Stimulated activated CD8-positive, alpha-beta memory T cell treated with anti-CD3 and anti-CD28 coated beads, Interleukin-4, amount 100 ng/mL, for 48 hours (primary cell): ENCODE data around the gene TMEM229B.

Source experiments
- DNase-seq: peaks from one replicate; pipeline ENCODE4 v3.0.0-alpha.2; 2020

The TMEM229B gene

GRCh38 chr14:67485501-67486095 is 2.9 kb downstream of the TMEM229B start:
- DNase-seq: no peak

GRCh38 chr14:67483579-67484285 is 4.8 kb downstream of the TMEM229B start:
- DNase-seq: no peak

DNA sequence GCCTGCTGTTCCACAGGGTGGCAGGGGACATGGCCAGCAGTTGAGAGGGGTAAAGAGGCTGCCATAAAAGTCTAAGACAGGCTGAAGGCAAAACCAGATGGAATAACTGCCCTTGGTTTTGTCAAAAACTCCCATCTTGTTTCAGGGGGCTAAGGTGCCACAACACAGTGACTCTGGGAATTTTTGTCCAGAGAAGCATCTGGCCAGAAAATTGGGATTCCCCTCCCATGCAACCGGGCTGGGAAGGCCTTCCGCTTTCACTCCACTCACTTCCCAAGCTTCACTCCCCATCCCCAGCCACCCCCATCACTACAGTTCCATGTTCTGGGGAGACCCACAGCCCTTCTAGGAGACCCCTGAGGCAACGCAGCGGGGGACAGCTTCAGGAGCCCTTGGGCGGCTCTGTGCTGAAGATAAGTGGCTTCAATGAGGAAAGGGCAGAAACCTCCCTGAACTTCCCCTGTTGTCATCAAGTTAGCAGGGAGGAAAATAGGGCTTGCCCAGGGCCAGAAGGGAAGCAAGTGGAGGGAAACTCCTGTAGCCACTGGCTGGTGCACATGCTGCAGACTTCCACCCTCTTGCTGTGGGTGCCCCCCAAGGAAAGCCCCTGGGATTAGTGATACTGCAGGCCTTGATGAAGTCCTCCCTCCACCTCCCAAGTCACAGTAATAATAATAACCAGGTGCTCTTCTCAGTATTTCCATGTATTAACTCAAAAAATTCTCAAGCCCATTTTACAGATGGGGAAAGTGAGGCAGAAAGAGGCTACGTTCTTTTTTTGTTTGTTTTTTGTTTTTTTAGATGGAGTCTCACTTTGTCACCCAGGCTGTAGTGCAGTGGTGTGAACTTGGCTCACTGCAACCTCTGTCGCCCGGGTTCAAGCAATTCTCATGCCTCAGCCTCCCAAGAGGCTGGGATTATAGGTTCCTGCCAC is 6.0 kb downstream of the TMEM229B start:
- DNase-seq: no peak

DNA sequence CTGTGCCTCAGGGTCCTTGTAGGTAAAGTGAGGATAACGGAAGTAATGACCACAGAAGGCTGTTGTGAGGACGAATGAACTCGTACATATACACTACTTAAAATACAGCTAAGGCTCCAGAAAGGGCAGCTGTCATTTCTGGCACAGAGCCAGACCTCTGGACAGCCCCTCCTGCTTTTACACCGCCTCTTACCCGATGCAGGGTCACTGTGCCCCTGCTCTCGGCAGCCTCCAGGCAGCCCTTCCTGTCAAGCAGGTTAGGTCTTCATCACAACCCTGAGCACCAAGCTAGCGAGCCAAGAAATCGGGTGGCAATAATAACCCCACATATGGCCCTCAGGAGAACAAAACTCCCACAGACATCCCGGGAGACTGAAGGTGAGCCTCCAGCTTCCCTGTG is 8.5 kb downstream of the TMEM229B start:
- no peak for DNase-seq

DNA sequence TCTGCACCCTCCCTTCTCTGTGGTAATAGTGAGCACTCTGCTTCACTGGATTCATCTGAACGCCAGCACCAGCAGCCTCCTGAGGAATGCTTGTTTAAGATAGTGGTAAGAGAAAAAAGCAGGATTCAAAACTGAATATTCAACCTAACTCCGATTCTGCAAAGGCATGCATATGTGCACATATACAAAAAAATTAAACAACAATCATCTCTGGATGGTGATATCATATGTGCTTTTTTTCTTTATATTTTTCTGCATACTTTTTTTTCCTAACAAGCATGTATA is 9.8 kb downstream of the TMEM229B start:
- DNase-seq: no peak

GRCh38 chr14:67477926-67478799 is 10.4 kb downstream of the TMEM229B start:
- DNase-seq: no peak

GRCh38 chr14:67474366-67474765 is 14.2 kb downstream of the TMEM229B start:
- DNase-seq: no peak

GRCh38 chr14:67473290-67474082 is 15.0 kb downstream of the TMEM229B start:
- no peak for DNase-seq

DNA sequence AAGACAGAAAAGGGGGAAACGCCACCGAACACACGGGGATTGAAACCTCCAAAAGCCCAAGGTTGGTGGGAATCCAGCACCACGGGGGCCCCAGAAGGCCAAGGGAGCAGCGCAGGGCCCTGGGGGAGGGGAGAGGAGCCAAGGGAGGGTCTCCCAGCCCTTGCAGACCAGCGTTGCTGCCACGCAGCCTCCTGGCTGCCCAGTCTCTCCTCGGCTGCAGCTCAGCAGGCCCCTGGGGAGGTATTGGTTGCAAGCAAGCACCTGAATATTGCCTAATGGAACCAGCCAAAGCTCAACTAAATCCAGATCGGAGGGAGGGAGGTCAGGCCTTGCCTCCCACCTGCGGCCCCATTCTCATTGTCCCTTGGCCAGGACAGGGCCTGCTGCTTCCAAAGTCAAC is 15.8 kb downstream of the TMEM229B start:
- no peak for DNase-seq

- no peak for DNase-seq
Measured at GRCh38 chr14:67469954-67470353, 18.6 kb downstream of the TMEM229B start.

DNA sequence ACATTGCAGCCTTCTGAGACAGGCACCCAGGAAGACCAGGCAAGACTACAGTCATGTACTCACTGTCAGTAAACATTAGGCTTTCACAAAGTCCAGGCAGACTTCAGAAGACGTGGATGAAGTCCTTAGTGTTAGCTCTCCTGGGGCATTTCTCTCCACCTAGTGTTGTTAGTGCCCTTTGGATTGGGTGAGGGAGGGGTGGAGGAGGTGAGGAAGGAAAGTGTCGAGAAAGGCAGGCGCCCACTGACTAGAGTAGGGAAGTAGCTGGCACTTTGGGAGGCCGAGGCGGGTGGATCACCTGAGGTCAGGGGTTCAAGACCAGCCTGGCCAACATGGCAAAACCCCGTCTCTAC is 20.2 kb downstream of the TMEM229B start:
- no peak for DNase-seq

- DNase-seq: no peak
Measured at GRCh38 chr14:67467134-67467533, 21.4 kb downstream of the TMEM229B start.

- no peak for DNase-seq
Measured at GRCh38 chr14:67464879-67465278, 23.6 kb downstream of the TMEM229B start.

DNA sequence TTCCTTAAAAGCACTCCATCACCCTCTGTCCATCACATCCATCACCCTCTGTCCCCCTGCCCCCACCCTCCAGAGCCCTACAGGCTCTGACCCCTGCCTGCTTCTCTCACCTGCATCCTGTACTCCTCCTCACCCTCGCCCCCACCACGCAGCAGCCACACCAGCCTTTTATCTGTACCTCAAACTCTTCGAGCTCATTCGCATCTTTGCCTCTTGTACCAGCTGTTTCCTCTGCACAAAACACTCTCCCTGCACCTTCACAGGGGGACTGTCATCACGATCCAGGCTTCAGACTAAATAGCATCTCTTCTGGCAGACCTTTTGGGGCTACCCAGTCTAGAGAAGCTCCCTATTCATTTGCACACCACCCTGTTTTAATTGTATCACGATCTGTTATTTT is 24.1 kb downstream of the TMEM229B start:
- DNase-seq: no peak

- DNase-seq: no peak
Measured at GRCh38 chr14:67463900-67464299, 24.6 kb downstream of the TMEM229B start.

GRCh38 chr14:67461996-67462395 is 26.5 kb downstream of the TMEM229B start:
- DNase-seq: no peak

- no peak for DNase-seq
Measured at GRCh38 chr14:67461341-67461985, 27.1 kb downstream of the TMEM229B start.

DNA sequence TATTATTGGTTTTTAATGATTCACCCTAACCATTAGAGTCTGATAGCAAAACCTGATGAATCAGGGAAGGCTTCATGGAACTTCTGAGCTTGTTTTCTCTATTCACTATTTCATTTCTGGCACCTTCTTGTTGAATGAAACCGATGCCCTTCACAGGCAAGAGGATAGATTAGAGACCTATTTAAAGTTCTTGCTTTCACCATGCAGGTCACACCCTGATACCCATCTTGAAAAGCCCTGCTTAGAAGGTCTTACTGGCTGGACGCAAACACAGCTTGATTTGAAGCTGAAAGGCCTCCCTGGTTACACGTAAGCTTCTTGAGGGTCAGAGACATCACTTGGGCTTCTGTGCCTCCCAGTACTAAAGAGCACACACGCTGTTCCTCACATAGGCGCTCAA is 29.2 kb downstream of the TMEM229B start:
- DNase-seq: no peak

- DNase-seq: no peak
Measured at GRCh38 chr14:67457782-67458181, 30.7 kb downstream of the TMEM229B start.

GRCh38 chr14:67456732-67457131 is 31.8 kb downstream of the TMEM229B start:
- DNase-seq: no peak

DNA sequence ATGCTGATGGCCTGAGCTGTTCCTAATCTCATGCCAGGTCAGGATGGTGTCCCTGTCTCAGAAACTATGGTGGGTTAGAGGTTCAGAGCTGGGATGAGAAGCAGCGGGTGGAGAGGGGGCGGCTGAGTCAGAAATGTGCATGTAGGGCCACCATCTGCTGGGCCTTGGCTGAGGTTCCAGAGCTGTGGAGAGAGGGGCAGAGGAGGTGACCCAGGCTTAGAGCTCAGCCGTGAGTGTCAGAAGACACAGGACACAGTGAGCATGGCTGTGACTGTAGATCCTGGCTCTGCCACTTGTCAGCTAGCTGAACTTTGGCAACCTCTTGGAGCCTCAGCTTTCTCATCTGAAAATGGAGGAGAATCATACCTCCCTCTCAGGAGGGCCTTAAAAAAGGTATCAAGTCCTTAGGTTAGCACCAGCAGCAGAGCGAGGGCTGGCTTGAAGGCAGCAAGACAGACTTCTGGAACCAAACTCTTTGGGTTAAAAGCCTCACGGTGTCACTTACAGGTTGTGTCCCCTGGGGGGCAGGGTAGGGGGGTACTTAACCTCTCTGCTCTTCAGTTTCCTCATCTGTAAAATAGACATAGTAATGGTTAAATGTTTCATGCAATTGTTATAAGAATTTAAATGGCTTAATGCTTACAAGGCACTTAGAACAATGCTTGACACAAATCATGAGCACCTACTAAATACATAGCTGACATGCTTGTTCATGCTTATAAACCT is 34.8 kb downstream of the TMEM229B start:
- DNase-seq: no peak
